ENCODE data around the gene RFX1.
"Not testable (repeated sequence)": the region's sequence is repeated elsewhere in the genome, so short reads cannot be mapped to it uniquely, and the experiment has no call there.

RFX1 gene

GRCh38 chr19:14026652-14027192 lies 20.6 kb upstream of the RFX1 start:
- DNase-seq (ENCODE audit: low read depth): not testable (repeated sequence)

GRCh38 chr19:14023404-14024235 lies 17.5 kb upstream of the RFX1 start:
- peak; percentile 32 for DNase-seq (ENCODE audit: low read depth)

GRCh38 chr19:14022469-14022868 lies 16.3 kb upstream of the RFX1 start:
- DNase-seq (ENCODE audit: low read depth): peak; percentile 60

- DNase-seq (ENCODE audit: low read depth): no peak
Measured at GRCh38 chr19:14021474-14021873, 15.4 kb upstream of the RFX1 start.

- not testable (repeated sequence) for DNase-seq (ENCODE audit: low read depth)
Measured at GRCh38 chr19:14019739-14020138, 13.6 kb upstream of the RFX1 start.

GRCh38 chr19:14019100-14019499 lies 13.0 kb upstream of the RFX1 start:
- no peak for DNase-seq (ENCODE audit: low read depth)

- DNase-seq (ENCODE audit: low read depth): no peak
Measured at GRCh38 chr19:14015524-14016035, 9.5 kb upstream of the RFX1 start.

GRCh38 chr19:14012378-14012915 lies 6.3 kb upstream of the RFX1 start:
- DNase-seq (ENCODE audit: low read depth): no peak

- no peak for DNase-seq (ENCODE audit: low read depth)
Measured at GRCh38 chr19:14006766-14007562, 844 bp upstream of the RFX1 start.

GRCh38 chr19:14005349-14006084 lies 603 bp downstream of the RFX1 start:
- peak; percentile 86 for DNase-seq (ENCODE audit: low read depth)

- no peak for DNase-seq (ENCODE audit: low read depth)
Measured at GRCh38 chr19:14004619-14005348, 1.3 kb downstream of the RFX1 start.

- DNase-seq (ENCODE audit: low read depth): no peak
Measured at GRCh38 chr19:14003251-14004055, 2.7 kb downstream of the RFX1 start.

GRCh38 chr19:14002571-14003250 lies 3.4 kb downstream of the RFX1 start:
- DNase-seq (ENCODE audit: low read depth): no peak

GRCh38 chr19:14000691-14001375 lies 5.3 kb downstream of the RFX1 start:
- no peak for DNase-seq (ENCODE audit: low read depth)

- DNase-seq (ENCODE audit: low read depth): no peak
Measured at GRCh38 chr19:13999085-13999484, 7.0 kb downstream of the RFX1 start.

- DNase-seq (ENCODE audit: low read depth): no peak
Measured at GRCh38 chr19:13998426-13998825, 7.7 kb downstream of the RFX1 start.

GRCh38 chr19:13997631-13997962 lies 8.5 kb downstream of the RFX1 start:
- DNase-seq (ENCODE audit: low read depth): no peak

GRCh38 chr19:13996928-13997630 lies 9.0 kb downstream of the RFX1 start:
- no peak for DNase-seq (ENCODE audit: low read depth)
